Gastrocnemius medialis (tissue), 4 donors: ENCODE measurements around the gene DCC. TPM values are rescaled to one million over a fixed set of nuclear protein-coding genes. Genes with fewer than 3 reads are reported as not detected.

Experiments
- ATAC-seq, 2 donors: fragments of 150-250 bp; one replicate each; pipeline ENCODE4 v1.9.1; 2016
- DNase-seq, 2 donors: peaks; one replicate each; pipeline ENCODE4 v3.0.0-alpha.2; 2019
- H3K27ac ChIP-seq, 4 donors: fragments of 200-600 bp; sonication (generic); 1 replicate in 1 of 4; 2 replicates in 3 of 4; pipeline ENCODE4 v1.5.1; 2016 to 2018; ENCODE audit warnings: mild to moderate bottlenecking in 2 of 4, moderate library complexity in 1 of 4
- H3K27me3 ChIP-seq, 3 donors: fragments of 200-600 bp; sonication (generic) in 2 of 3; 1 replicate in 1 of 3; 2 replicates in 2 of 3; pipeline versions ENCODE4 v1.5.1 to v1.6.0; 2016 to 2019; ENCODE audit warnings: mild to moderate bottlenecking in 1 of 3, moderate library complexity in 1 of 3
- H3K36me3 ChIP-seq, 2 donors: fragments of 200-600 bp; sonication (generic) in 1 of 2; one replicate each; pipeline ENCODE4 v1.5.1; 2017 to 2018
- H3K4me1 ChIP-seq, 2 donors: fragments of 200-600 bp; sonication (generic) in 1 of 2; one replicate each; pipeline ENCODE4 v1.5.1; 2016 to 2017; ENCODE audit warnings: mild to moderate bottlenecking in 2 of 2
- H3K4me3 ChIP-seq, 4 donors: fragments of 200-600 bp; sonication (generic) in 3 of 4; 1 replicate in 1 of 4; 2 replicates in 3 of 4; pipeline ENCODE4 v1.5.1; 2016 to 2019; ENCODE audit warnings: mild to moderate bottlenecking in 2 of 4
- H3K9me3 ChIP-seq, 3 donors: fragments of 200-600 bp; sonication (generic) in 2 of 3; 1 replicate in 1 of 3; 2 replicates in 2 of 3; pipeline ENCODE4 v1.5.1; 2016 to 2019
- POLR2A ChIP-seq, 2 donors: fragments of 450-650 bp; IDR thresholded peaks; one replicate each; pipeline ENCODE4 v1.6.1; 2017; ENCODE audit warnings: antibody characterized with exemption in 2 of 2, mild to moderate bottlenecking in 2 of 2, moderate library complexity in 2 of 2
- in situ Hi-C, 4 donors: fragments of 200-750 bp; cut with MboI; loops; one replicate each; pipeline versions ENCODE4 v1.15.0 to v1.8.0; 2017; ENCODE audit warnings: low sequenced_read_pairs in 4 of 4
- intact Hi-C: fragments of 100-400 bp; cut with DNase I; formaldehyde crosslinking; loops from one replicate; pipeline ENCODE4 v1.15.1; 2023; ENCODE audit warnings: low total_unique reads
- total RNA-seq, 4 donors: library from RNA; depleted of rRNA; stranded (reverse); fragments of >200 nt; gene quantifications; one replicate each; pipeline versions ENCODE4 v1.1.0 to v1.2.3, GENCODE V29; 2016
- TF ChIP-seq, protein P1 (sequence below), 5 experiments: fragments of 450-650 bp in 3 of 5; fragments of 200-600 bp in 2 of 5; sonication (generic) in 2 of 5; IDR thresholded peaks in 4 of 5; conservative IDR thresholded peaks in 1 of 5; 1 replicate in 4 of 5; 2 replicates in 1 of 5; pipeline ENCODE4 v1.5.1; 2016 to 2019; ENCODE audit warnings: antibody characterized with exemption in 5 of 5, mild to moderate bottlenecking in 3 of 5, moderate library complexity in 3 of 5

Gene DCC
- total RNA-seq, 4 donors from 2014 or later, result not detected

DNA sequence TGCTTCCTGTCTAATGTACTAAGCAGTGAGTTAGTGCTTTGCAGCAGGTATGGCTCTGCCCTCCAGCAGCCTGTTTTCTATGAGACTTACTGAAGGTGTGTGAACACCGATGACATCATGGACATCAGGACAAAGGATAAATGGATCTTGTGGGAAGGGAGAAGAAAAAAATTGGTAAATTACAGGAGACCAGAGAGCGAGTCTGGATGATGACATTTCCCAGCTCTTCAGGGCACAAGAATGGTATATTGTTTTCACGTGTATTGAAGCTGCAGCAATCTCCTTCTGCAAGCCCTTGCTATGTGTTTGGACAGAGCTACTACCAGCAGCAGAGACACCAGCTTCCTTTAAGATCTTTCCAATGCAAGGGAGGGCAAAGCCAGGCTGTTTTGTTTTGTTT lies 47.2 kb downstream of the DCC start:
- Histone ChIP-seq H3K27ac (no peak overlapping the region), H3K9me3 (no peaks in the 10 kb centered on the region), H3K36me3 (no peaks in the 10 kb centered on the region), H3K27me3 (no peaks in the 10 kb centered on the region), H3K4me1 (no peaks in the 10 kb centered on the region), H3K4me3 (no peak overlapping the region)
- intact Hi-C loops (no loop called here), in situ Hi-C loops (no loop called here)
- DNase-seq (no peak), ATAC-seq (no peak)
- no peak for TF ChIP-seq POLR2A (IDR thresholded peaks at IDR 0.05)
- TF ChIP-seq, protein P1, sequence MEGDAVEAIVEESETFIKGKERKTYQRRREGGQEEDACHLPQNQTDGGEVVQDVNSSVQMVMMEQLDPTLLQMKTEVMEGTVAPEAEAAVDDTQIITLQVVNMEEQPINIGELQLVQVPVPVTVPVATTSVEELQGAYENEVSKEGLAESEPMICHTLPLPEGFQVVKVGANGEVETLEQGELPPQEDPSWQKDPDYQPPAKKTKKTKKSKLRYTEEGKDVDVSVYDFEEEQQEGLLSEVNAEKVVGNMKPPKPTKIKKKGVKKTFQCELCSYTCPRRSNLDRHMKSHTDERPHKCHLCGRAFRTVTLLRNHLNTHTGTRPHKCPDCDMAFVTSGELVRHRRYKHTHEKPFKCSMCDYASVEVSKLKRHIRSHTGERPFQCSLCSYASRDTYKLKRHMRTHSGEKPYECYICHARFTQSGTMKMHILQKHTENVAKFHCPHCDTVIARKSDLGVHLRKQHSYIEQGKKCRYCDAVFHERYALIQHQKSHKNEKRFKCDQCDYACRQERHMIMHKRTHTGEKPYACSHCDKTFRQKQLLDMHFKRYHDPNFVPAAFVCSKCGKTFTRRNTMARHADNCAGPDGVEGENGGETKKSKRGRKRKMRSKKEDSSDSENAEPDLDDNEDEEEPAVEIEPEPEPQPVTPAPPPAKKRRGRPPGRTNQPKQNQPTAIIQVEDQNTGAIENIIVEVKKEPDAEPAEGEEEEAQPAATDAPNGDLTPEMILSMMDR (IDR thresholded peaks at IDR 0.05 in 4 of 5, conservative IDR thresholded peaks at IDR 0.05 in 1 of 5), result no peak

DNA sequence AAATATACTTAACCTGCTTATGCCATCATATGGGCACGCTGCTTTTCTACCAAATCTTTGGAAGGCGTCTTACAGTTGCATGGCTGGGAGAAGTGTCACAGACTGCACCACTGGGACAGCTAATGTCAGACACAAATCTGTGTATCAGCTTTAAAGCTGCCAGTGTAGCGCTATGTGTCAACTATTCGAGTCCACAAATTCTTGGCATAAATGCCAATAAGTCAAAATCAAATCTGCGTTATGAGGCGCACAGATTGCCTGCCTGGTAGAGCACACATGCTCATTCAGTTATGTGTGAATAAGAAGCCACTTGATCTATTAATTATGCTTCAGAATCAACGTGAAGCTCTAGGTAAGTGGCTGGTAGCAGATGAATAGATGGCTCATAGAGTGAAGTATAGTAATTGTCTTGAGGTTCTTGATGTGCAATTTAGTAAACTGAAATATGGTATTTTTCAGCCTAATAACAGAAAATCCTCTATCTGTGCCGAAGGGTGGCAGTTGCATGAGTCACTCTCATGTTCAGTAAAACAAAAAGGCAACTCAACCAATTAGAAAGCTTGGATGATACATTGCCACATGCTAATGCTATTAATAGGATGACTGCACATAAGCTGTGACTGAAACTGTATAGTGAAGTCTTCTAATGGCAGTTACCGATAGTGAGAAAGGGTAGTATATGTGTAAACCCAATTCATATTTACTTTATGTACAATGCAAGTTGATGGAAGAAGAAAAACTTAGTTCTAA lies 52.0 kb downstream of the DCC start:
- no peak overlapping the region for H3K4me3 ChIP-seq
- H3K4me1 ChIP-seq, result no peaks in the 10 kb centered on the region
- in situ Hi-C loops (no loop called here), intact Hi-C loops (no loop called here)
- no peaks in the 10 kb centered on the region for H3K9me3 ChIP-seq
- H3K27ac ChIP-seq, result no peak overlapping the region
- H3K36me3 ChIP-seq, result no peaks in the 10 kb centered on the region
- DNase-seq (no peak), ATAC-seq (no peak)
- no peaks in the 10 kb centered on the region for H3K27me3 ChIP-seq
- TF ChIP-seq, protein P1 (IDR thresholded peaks at IDR 0.05 in 4 of 5, conservative IDR thresholded peaks at IDR 0.05 in 1 of 5), result no peak
- no peak for TF ChIP-seq POLR2A (IDR thresholded peaks at IDR 0.05)

DNA sequence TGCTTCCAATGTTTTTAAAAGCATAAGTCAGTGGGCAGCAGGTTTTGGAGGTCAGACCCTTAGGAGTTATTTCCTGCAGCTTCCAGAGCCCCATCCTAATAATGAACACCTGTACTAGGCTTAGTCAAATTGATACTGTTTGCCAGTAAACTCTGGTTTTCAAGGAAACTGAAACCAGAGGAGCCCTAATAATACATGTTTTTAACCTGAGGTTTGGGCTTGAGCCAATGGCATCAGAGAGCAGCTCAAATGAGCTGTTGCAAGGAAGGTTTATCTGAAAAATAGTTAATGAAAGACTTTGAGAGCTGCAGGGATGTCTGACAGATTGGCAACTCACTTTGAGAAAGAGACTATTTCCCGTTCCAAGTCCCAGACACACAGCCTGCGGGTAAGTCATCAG lies 54.6 kb downstream of the DCC start:
- Histone ChIP-seq H3K4me1 (no peaks in the 10 kb centered on the region), H3K9me3 (no peaks in the 10 kb centered on the region), H3K27me3 (no peaks in the 10 kb centered on the region), H3K27ac (no peak overlapping the region), H3K36me3 (no peaks in the 10 kb centered on the region), H3K4me3 (no peak overlapping the region)
- in situ Hi-C loops (no loop called here), intact Hi-C loops (no loop called here)
- TF ChIP-seq, protein P1 (IDR thresholded peaks at IDR 0.05 in 4 of 5, conservative IDR thresholded peaks at IDR 0.05 in 1 of 5), result no peak
- no peak for TF ChIP-seq POLR2A (IDR thresholded peaks at IDR 0.05)
- ATAC-seq, result no peak
- DNase-seq, result no peak

DNA sequence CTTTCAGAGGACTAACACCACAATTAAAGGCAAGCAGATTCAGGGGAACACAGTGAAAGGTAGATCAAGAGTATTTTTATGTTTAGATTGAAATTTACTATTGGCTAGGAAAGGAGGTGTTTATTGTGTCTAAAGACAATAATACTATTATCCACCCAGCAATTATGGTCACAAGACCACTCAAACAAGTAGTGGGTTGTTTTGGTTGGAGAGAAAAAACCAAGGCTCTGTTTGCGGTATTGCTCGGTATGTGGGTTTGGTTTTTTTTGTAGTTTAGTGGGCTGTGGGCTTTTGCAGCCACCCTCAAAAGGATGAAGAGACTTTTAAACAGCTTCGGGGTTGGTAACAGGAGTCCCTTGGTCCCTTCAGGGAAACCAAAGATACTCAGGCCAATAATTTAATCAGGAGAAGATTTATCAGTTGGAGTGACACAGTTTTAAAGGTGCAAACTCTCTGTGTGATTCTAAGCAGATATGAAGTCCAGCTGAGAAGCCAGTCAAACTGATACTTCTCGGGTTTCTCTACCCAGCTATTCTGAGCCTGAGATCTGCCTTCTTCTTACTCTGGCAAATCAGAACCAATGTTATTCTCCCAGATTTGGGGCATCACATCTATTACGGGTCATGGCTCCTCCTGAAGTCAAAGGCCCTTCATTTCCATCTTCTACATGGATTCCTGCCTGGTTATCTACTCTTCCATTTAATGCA lies 55.3 kb downstream of the DCC start:
- no peak overlapping the region for H3K27ac ChIP-seq
- in situ Hi-C loops (no loop called here), intact Hi-C loops (no loop called here)
- TF ChIP-seq, protein P1 (IDR thresholded peaks at IDR 0.05 in 4 of 5, conservative IDR thresholded peaks at IDR 0.05 in 1 of 5), result no peak
- TF ChIP-seq POLR2A (IDR thresholded peaks at IDR 0.05), result no peak
- H3K4me1 ChIP-seq, result no peaks in the 10 kb centered on the region
- no peaks in the 10 kb centered on the region for H3K27me3 ChIP-seq
- DNase-seq, result no peak
- no peak overlapping the region for H3K4me3 ChIP-seq
- no peaks in the 10 kb centered on the region for H3K9me3 ChIP-seq
- no peak for ATAC-seq
- no peaks in the 10 kb centered on the region for H3K36me3 ChIP-seq
